CD4-positive, alpha-beta T cell (primary cell): Measurements from ENCODE around the gene TRAF6. TPM values are rescaled to one million over a fixed set of nuclear protein-coding genes. Genes with fewer than 3 reads are reported as not detected.

Experiments
- ATAC-seq: fragments of 200-7000 bp; cut with Tn5 transposase; one replicate; pipeline ENCODE4 v1.10.0; 2022; ENCODE audit warnings: mild to moderate bottlenecking; ENCODE audit not compliant: poor library complexity
- CTCF ChIA-PET: fragments of 350-600 bp; sonication (Branson Sonifier 250); formaldehyde crosslinking; loops from one replicate; lab custom pipeline; 2021; ENCODE audit warnings: antibody characterized with exemption, inconsistent platforms; lab: Charles Lee
- POLR2A ChIA-PET: fragments of 350-600 bp; sonication (Branson Sonifier 250); formaldehyde crosslinking; loops from one replicate; lab custom pipeline; 2021; ENCODE audit warnings: antibody characterized with exemption, inconsistent platforms; lab: Charles Lee
- DNase-seq, 14 experiments: peaks; one replicate each; pipeline ENCODE4 v3.0.0-alpha.2; 2013 to 2020; ENCODE audit warnings: mixed read lengths in 2 of 14
- H3K27ac ChIP-seq, 2 donors: one replicate each; pipeline versions ENCODE4 v1.5.1 to v1.7.0; 2013; ENCODE audit warnings: low read length in 2 of 2, low read depth in 1 of 2, mild to moderate bottlenecking in 1 of 2
- H3K27me3 ChIP-seq, 2 experiments: 1 replicate in 1 of 2; 2 replicates in 1 of 2; pipeline versions ENCODE4 v1.6.1 to v1.7.0; 2013; ENCODE audit warnings: low read length in 2 of 2, control low read depth in 1 of 2, mild to moderate bottlenecking in 1 of 2, moderate library complexity in 1 of 2; ENCODE audit not compliant: insufficient read depth in 2 of 2, control insufficient read depth in 1 of 2
- H3K36me3 ChIP-seq: one replicate; pipeline ENCODE4 v1.6.1; 2013; ENCODE audit warnings: low read length, control low read depth; ENCODE audit not compliant: insufficient read depth
- H3K4me1 ChIP-seq: one replicate; pipeline ENCODE4 v1.6.1; 2013; ENCODE audit warnings: low read length, control low read depth; ENCODE audit not compliant: insufficient read depth
- H3K4me3 ChIP-seq: one replicate; pipeline ENCODE4 v1.5.1; 2013; ENCODE audit warnings: mild to moderate bottlenecking, low read length, moderate library complexity
- H3K9me3 ChIP-seq, 2 experiments: 1 replicate in 1 of 2; 2 replicates in 1 of 2; pipeline versions ENCODE4 v1.6.1 to v1.7.0; 2013; ENCODE audit warnings: low read length in 2 of 2, mild to moderate bottlenecking in 2 of 2, control low read depth in 1 of 2, moderate library complexity in 1 of 2; ENCODE audit not compliant: control insufficient read depth in 1 of 2, insufficient read depth in 1 of 2
- H3K27ac Mint-ChIP-seq: one replicate; pipeline ENCODE4 v1.8.0; 2020; ENCODE audit warnings: mixed read lengths
- H3K27me3 Mint-ChIP-seq: one replicate; pipeline ENCODE4 v1.8.0; 2021; ENCODE audit warnings: mixed read lengths
- H3K36me3 Mint-ChIP-seq: one replicate; pipeline ENCODE4 v1.8.0; 2021; ENCODE audit warnings: low read depth, mixed read lengths
- H3K4me1 Mint-ChIP-seq: one replicate; pipeline ENCODE4 v1.8.0; 2021; ENCODE audit warnings: low read depth, mixed read lengths
- H3K4me3 Mint-ChIP-seq: one replicate; pipeline ENCODE4 v1.8.0; 2020; ENCODE audit warnings: mild to moderate bottlenecking, mixed read lengths
- H3K9me3 Mint-ChIP-seq: one replicate; pipeline ENCODE4 v1.8.0; 2020; ENCODE audit warnings: mixed read lengths
- intact Hi-C, 2 experiments: fragments of 100-400 bp; cut with DNase I in 1 of 2; cut with micrococcal nuclease in 1 of 2; formaldehyde crosslinking; loops; one replicate each; pipeline versions ENCODE4 v1.15.1 to v1.9.0; 2023 to 2025; cut with DNase I, micrococcal nuclease
- total RNA-seq, 174 experiments: library from RNA in 2 of 174; stranded (reverse) in 2 of 174; gene quantifications; one replicate each; pipeline ENCODE4 v1.2.3 and lab custom pipeline; 2021 to 2026
- TF ChIP-seq, protein P1 (sequence below): fragments of 200-600 bp; IDR thresholded peaks from one replicate; pipeline ENCODE4 v1.8.0; 2022; ENCODE audit warnings: antibody characterized with exemption, mild to moderate bottlenecking

TRAF6 gene
- total RNA-seq, 2 experiments from 2014 or later, result 27.9 to 29.0 TPM

DNA sequence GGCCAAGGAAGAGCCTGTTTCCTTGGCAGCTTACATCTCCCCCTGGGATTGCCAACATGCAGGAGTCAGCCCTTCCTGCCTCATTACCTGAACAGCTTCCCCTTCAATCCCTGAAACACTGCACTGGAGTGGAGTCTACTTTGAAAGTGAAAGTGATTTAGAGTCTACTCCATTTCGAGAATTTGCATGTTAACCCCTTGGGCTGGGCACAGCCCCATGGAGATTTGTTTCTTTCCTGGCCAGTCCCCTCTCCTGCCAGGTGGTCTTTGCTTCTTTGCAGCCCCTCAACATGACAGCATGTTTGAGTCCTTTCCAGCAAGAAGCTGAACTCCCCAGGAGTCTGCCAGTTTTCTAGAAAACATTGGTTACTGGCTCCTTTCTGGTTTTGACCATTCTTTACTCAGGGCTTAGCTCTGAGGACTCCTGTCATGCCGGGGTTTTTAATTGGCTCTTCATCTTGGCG, 59.9 kb downstream of the TRAF6 start:
- no peaks in the 10 kb centered on the region for H3K36me3 Mint-ChIP-seq
- CTCF ChIA-PET, result no interaction called here

DNA sequence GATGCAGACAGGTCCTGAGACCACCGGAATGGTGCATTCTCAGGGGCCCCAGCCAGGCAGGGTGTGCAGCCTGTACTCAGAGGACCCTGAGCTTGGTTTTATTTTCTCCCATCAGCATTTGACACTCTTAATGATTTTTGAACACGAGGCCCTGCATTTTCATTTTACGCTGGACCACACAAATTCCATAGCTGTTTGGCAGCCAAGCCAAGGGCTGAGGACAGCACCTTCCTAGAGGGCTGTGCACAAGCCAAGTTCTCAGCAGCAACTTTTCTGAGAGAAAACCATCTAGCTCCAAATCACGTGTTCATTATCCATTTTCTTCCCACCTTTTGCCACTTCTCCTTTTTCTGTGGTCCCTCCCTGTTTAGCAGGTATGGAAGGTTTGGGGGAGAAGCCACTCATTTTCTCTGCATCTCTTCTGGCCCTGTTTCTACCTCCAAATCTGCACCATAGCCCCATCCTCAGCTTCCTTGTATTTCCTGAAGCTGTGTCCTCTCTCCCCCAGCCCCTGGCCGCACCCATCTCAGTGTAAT, 60.4 kb downstream of the TRAF6 start:
- no peaks in the 10 kb centered on the region for H3K9me3 ChIP-seq
- no peaks in the 10 kb centered on the region for H3K36me3 Mint-ChIP-seq
- peaks cover 12% of the 10 kb centered on the region for H3K36me3 ChIP-seq
- peak overlapping the region; percentile 14 for H3K27ac Mint-ChIP-seq
- POLR2A ChIA-PET, result interaction anchor here (1.4 kb wide), 1 partner anchor 96 kb away, joined by 3 read pairs; no protein-coding TSS in a partner anchor
- TF ChIP-seq, protein P1, sequence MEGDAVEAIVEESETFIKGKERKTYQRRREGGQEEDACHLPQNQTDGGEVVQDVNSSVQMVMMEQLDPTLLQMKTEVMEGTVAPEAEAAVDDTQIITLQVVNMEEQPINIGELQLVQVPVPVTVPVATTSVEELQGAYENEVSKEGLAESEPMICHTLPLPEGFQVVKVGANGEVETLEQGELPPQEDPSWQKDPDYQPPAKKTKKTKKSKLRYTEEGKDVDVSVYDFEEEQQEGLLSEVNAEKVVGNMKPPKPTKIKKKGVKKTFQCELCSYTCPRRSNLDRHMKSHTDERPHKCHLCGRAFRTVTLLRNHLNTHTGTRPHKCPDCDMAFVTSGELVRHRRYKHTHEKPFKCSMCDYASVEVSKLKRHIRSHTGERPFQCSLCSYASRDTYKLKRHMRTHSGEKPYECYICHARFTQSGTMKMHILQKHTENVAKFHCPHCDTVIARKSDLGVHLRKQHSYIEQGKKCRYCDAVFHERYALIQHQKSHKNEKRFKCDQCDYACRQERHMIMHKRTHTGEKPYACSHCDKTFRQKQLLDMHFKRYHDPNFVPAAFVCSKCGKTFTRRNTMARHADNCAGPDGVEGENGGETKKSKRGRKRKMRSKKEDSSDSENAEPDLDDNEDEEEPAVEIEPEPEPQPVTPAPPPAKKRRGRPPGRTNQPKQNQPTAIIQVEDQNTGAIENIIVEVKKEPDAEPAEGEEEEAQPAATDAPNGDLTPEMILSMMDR, result no peak
- DNase-seq (no peak), ATAC-seq (no peak)
- CTCF ChIA-PET, result no interaction called here
- H3K27ac ChIP-seq, result no peak overlapping the region
- H3K4me1 ChIP-seq, result peaks cover 49% of the 10 kb centered on the region
- H3K27me3 ChIP-seq, result no peaks in the 10 kb centered on the region
- H3K27me3 Mint-ChIP-seq, result no peaks in the 10 kb centered on the region
- no peaks in the 10 kb centered on the region for H3K9me3 Mint-ChIP-seq
- H3K4me3 ChIP-seq, result peak overlapping the region; percentile 30
- intact Hi-C loops, result loop anchor here in 1 of 2 experiments (10.0 kb wide), 1 partner anchor 95 kb away; no protein-coding TSS in a partner anchor
- H3K4me3 Mint-ChIP-seq, result peak overlapping the region; percentile 73
- peaks cover 46% of the 10 kb centered on the region for H3K4me1 Mint-ChIP-seq

More for the DNA sequence above, 59.9 kb downstream of the TRAF6 start:
- peak overlapping the region; percentile 30 for H3K4me3 ChIP-seq
- H3K27ac ChIP-seq, result no peak overlapping the region
- no peaks in the 10 kb centered on the region for H3K27me3 ChIP-seq
- peaks cover 12% of the 10 kb centered on the region for H3K36me3 ChIP-seq
- peak in 2 of 14 experiments; percentile 19 to 33 for DNase-seq
- TF ChIP-seq, protein P1, result no peak
- Mint-ChIP-seq H3K4me3 (peak overlapping the region; percentile 73), H3K9me3 (no peaks in the 10 kb centered on the region), H3K4me1 (peaks cover 46% of the 10 kb centered on the region), H3K27me3 (no peaks in the 10 kb centered on the region), H3K27ac (peak overlapping the region; percentile 14)
- peak; percentile 32 for ATAC-seq
- POLR2A ChIA-PET, result interaction anchor here (0.6 to 1.4 kb wide), 2 partner anchors 35 to 97 kb away, joined by 3 read pairs; no protein-coding TSS in a partner anchor
- H3K9me3 ChIP-seq, result no peaks in the 10 kb centered on the region
- H3K4me1 ChIP-seq, result peaks cover 49% of the 10 kb centered on the region
- intact Hi-C loops, result loop anchor here in 1 of 2 experiments (10.0 kb wide), 1 partner anchor 95 kb away; no protein-coding TSS in a partner anchor

DNA sequence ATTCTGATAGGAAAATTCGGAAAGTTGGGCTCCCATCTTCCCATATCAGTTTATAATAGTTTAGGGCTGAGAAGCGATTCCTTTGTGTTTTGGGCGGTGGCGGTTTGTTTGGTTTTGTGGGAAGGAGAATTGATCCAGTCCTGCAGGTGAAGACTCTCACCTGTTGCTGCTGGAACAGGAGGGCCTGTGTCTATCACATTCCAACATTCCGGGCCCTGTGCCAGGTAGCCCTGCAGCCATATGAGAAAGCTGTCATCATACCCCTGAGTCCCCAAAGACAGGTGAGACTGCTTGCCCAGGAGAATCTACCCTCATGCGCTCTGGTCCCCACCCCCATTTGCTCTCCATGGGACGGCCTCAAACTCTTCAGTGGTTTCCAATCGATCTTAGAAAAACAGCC, 62.1 kb downstream of the TRAF6 start:
- peaks cover 35% of the 10 kb centered on the region for H3K4me1 ChIP-seq
- peaks cover under 1% of the 10 kb centered on the region for H3K36me3 Mint-ChIP-seq
- peaks cover 38% of the 10 kb centered on the region for H3K4me1 Mint-ChIP-seq
- no peak overlapping the region for H3K4me3 Mint-ChIP-seq
- TF ChIP-seq, protein P1, result no peak
- H3K4me3 ChIP-seq, result no peak overlapping the region
- no peaks in the 10 kb centered on the region for H3K9me3 ChIP-seq
- peaks cover 18% of the 10 kb centered on the region for H3K36me3 ChIP-seq
- H3K27me3 ChIP-seq, result no peaks in the 10 kb centered on the region
- intact Hi-C loops, result no loop called here
- no peaks in the 10 kb centered on the region for H3K9me3 Mint-ChIP-seq
- CTCF ChIA-PET, result no interaction called here
- no peak overlapping the region for H3K27ac Mint-ChIP-seq
- POLR2A ChIA-PET, result no interaction called here
- DNase-seq, result no peak
- H3K27me3 Mint-ChIP-seq, result no peaks in the 10 kb centered on the region
- no peak overlapping the region for H3K27ac ChIP-seq
- ATAC-seq, result no peak
